ENCODE data around the gene ING1. TPM values are rescaled to one million over a fixed set of nuclear protein-coding genes. Genes with fewer than 3 reads are reported as not detected.
A peak's percentile ranks its signal among the peaks of the same experiment; 100 is the strongest.
"Not testable (repeated sequence)": the region's sequence is repeated elsewhere in the genome, so short reads cannot be mapped to it uniquely, and the experiment has no call there.

Gene ING1
- total RNA-seq, 1 donor from 2014 or later = 26.8 TPM

DNA sequence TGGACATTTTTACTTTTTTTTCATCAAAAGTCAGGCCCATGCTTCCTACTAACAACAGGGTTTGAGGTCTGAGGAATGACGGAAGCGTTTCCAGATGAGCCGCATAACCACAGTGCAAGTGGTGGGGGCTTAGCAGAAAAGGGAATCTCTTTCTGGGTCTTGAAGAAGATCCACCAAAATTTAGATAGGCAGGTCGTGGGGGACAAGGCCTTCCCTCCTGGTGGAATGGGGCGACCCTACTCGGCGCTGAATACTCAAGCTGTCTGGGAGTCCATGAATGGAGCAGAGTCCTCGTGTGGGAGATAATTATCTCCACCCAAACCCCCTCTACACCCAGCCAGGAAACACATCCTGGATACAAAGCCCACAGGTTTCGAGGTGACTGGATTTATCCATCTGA, 44.5 kb upstream of the ING1 start:
- H3K9me3 Mint-ChIP-seq = no peaks in the 10 kb centered on the region
- DNase-seq (ENCODE audit: low read depth, low spot score) = no peak
- TF ChIP-seq, protein P1, sequence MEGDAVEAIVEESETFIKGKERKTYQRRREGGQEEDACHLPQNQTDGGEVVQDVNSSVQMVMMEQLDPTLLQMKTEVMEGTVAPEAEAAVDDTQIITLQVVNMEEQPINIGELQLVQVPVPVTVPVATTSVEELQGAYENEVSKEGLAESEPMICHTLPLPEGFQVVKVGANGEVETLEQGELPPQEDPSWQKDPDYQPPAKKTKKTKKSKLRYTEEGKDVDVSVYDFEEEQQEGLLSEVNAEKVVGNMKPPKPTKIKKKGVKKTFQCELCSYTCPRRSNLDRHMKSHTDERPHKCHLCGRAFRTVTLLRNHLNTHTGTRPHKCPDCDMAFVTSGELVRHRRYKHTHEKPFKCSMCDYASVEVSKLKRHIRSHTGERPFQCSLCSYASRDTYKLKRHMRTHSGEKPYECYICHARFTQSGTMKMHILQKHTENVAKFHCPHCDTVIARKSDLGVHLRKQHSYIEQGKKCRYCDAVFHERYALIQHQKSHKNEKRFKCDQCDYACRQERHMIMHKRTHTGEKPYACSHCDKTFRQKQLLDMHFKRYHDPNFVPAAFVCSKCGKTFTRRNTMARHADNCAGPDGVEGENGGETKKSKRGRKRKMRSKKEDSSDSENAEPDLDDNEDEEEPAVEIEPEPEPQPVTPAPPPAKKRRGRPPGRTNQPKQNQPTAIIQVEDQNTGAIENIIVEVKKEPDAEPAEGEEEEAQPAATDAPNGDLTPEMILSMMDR (conservative IDR thresholded peaks at IDR 0.05) = no peak
- no peaks in the 10 kb centered on the region for H3K27me3 Mint-ChIP-seq (ENCODE audit: low read depth)
- peaks cover 62% of the 10 kb centered on the region for H3K36me3 Mint-ChIP-seq (ENCODE audit: low read depth)
- H3K4me1 Mint-ChIP-seq = no peaks in the 10 kb centered on the region
- no peak overlapping the region for H3K4me3 Mint-ChIP-seq
- no peak overlapping the region for H3K27ac Mint-ChIP-seq (ENCODE audit: unreplicated experiment)

DNA sequence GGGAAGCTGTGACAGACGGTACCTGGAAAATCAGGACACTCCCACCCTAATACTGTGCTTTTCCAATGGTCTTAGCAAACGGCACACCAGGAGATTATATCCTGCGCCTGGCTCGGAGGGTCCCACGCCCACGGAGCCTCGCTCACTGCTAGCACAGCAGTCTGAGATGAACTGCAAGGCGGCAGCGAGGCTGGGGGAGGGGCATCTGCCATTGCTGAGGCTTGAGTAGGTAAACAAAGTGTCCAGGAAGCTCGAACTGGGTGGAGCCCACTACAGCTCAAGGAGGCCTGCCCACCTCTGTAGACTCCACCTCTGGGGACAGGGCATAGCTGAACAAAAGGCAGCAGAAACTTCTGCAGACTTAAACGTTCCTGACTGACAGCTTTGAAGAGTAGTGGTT, 43.7 kb upstream of the ING1 start:
- H3K9me3 Mint-ChIP-seq; DNase-seq (ENCODE audit: low read depth, low spot score); H3K27ac Mint-ChIP-seq (ENCODE audit: unreplicated experiment); H3K27me3 Mint-ChIP-seq (ENCODE audit: low read depth); H3K4me3 Mint-ChIP-seq; H3K4me1 Mint-ChIP-seq: not testable (repeated sequence)
- peaks cover 67% of the 10 kb centered on the region for H3K36me3 Mint-ChIP-seq (ENCODE audit: low read depth)

DNA sequence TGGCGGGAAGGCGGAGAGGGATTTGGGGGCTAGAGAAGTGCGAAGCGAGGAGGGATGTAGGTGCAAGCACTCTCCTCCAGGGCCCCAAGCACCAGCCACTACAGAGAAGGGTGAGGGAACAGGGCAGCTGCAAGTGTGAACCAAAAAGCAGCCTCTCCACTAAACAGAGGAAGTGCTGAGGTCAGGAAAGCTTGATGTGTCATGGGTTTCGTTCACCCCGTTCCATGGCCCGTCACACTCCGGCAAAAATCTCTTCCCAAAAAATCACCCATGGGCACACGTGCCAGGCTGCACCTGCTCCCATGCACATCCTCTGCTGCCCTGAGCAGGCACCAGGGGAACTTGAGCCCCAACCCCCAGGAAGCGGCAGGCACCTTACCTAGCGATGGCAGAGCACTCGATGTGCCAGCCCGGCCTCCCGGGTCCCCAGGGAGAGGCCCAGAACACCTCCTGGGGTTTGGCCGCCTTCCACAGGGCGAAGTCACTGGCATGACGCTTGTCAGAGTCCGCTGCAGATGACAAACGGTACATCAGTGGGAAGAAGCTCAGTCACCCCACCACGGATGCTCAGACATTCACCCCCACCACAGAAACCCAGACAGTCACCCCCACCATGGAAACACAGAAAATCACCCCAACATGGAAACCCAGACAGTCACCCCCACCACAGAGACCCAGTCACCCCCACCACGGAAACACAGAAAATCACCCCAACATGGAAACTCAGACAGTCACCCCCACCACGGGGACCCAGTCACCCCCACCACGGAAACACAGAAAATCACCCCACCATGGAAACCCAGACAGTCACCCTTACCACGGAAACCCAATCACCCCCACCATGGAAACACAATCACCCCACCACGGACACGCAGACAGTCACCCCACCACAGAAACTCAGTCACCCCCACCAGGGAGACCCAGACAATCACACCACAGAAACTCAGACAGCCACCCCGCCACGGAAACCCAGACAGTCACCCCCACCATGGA, 36.6 kb upstream of the ING1 start:
- Mint-ChIP-seq H3K9me3 (no peaks in the 10 kb centered on the region), H3K27ac (ENCODE audit: unreplicated experiment) (peak overlapping the region; percentile 57)

DNA sequence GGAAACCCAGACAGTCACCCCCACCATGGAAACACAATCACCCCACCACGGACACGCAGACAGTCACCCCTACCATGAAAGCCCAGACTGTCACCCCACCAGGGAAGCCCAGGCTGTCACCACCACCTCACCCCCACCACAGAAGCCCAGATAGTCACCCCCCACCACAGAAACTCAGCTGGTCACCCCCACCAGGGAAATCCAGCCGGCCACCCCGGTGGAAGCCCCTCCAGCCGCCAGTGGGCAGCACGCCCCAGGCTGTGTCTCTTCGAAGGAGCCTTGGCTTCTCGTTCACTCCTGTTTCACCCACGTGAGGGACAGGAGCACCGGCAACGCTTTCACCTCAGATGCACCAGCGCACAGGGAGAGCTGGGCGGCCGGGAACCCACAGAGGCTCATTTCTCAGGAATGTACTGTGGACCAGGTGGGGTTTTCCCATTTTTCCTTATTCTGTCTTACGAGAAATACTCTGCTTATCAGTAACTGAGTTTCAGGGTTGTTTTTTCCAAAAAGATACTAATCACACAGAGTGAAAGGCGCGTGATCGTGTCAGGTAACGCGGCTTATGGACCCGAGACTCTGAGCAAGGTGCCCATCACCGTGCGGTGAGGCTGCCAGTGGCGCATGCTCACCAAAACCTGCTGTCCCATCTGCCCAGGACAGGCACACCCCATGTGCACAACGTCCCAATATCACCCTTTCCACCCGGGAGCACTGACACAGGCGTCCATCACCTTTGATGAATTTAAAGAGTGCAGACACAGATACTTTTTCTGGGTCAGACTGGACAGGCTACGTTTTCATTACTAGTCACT, 35.6 kb upstream of the ING1 start:
- Mint-ChIP-seq H3K9me3 (no peaks in the 10 kb centered on the region), H3K4me1 (no peaks in the 10 kb centered on the region), H3K27me3 (ENCODE audit: low read depth) (no peaks in the 10 kb centered on the region), H3K36me3 (ENCODE audit: low read depth) (peaks cover 47% of the 10 kb centered on the region), H3K27ac (ENCODE audit: unreplicated experiment) (peak overlapping the region; percentile 79), H3K4me3 (no peak overlapping the region)
- no peak for DNase-seq (ENCODE audit: low read depth, low spot score)
- TF ChIP-seq, protein P1 (conservative IDR thresholded peaks at IDR 0.05) = no peak

More for the DNA sequence above, 36.6 kb upstream of the ING1 start:
- no peaks in the 10 kb centered on the region for H3K27me3 Mint-ChIP-seq (ENCODE audit: low read depth)
- no peak for DNase-seq (ENCODE audit: low read depth, low spot score)
- no peaks in the 10 kb centered on the region for H3K4me1 Mint-ChIP-seq
- peaks cover 56% of the 10 kb centered on the region for H3K36me3 Mint-ChIP-seq (ENCODE audit: low read depth)
- TF ChIP-seq, protein P1 (conservative IDR thresholded peaks at IDR 0.05) = no peak
- no peak overlapping the region for H3K4me3 Mint-ChIP-seq

DNA sequence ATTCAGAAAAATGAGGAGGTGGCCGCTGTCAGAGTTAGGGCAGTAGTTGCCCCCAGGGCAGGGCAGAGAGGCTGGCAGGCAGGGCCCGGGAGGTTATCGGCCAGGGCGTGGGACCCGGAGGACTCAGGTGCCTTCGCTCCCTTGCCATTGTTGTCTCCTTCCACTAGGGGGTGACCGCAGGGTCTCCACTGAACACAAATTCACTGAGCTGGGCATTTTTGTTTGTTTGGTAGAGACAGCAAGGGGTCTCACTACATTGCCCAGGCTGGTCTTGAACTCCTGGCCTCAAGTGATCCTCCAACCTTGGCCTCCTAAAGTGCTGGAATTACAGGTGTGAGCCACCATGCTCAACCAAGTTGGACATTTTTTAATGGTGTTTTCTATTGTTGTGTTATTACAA, 32.6 kb upstream of the ING1 start:
- H3K4me3 Mint-ChIP-seq = no peak overlapping the region
- no peak overlapping the region for H3K27ac Mint-ChIP-seq (ENCODE audit: unreplicated experiment)
- H3K9me3 Mint-ChIP-seq = no peaks in the 10 kb centered on the region
- H3K27me3 Mint-ChIP-seq (ENCODE audit: low read depth) = no peaks in the 10 kb centered on the region
- no peaks in the 10 kb centered on the region for H3K4me1 Mint-ChIP-seq
- peak; percentile 12 for DNase-seq (ENCODE audit: low read depth, low spot score)
- H3K36me3 Mint-ChIP-seq (ENCODE audit: low read depth) = peaks cover 31% of the 10 kb centered on the region
- TF ChIP-seq, protein P1 (conservative IDR thresholded peaks at IDR 0.05) = peak; percentile 56
